ENCODE measurements around the gene MGAT3. TPM values are rescaled to one million over a fixed set of nuclear protein-coding genes. Genes with fewer than 3 reads are reported as not detected.
"Not testable (repeated sequence)": the region's sequence is repeated elsewhere in the genome, so short reads cannot be mapped to it uniquely, and the experiment has no call there.

Gene MGAT3
- total and polyA plus RNA-seq, 2 donors from 2014 or later = 2.7 to 5.4 TPM

DNA sequence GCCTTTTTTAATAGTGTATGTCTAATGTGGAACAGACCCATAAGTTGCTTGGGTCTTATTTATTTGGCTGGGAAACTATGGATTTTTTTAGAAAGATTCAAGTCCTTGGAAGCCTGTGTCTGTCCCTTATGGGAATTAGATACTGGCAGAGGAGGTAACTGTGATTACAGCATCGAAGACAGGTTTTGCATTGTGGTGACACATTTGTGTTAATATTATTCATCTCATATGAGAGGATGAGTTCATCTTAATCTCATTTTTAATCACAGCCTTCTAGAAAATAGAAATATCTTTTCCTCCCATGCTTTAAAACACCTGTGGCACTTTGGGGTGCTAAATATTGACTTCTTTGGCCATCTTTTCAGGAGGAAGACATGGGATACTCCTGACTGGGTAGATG, 48.0 kb upstream of the MGAT3 start:
- no peak overlapping the region for H3K9ac ChIP-seq (ENCODE audit: low read length in 3 of 3)
- no peaks in the 10 kb centered on the region for H3K36me3 ChIP-seq (ENCODE audit: control insufficient read depth in 2 of 3, insufficient read depth in 3 of 3, low read length in 3 of 3)
- no peaks in the 10 kb centered on the region for H3K9me3 ChIP-seq (ENCODE audit: control insufficient read depth in 2 of 3, insufficient read depth in 1 of 3, low read length in 3 of 3)
- no peaks in the 10 kb centered on the region for H3K27me3 ChIP-seq (ENCODE audit: control insufficient read depth, insufficient read depth, low read length)
- intact Hi-C loops (cut with DNase I) = loop anchor here (10.0 kb wide), 1 partner anchor 106 kb away; no protein-coding TSS in a partner anchor
- H3K4me3 ChIP-seq (ENCODE audit: low read length in 3 of 3) = no peak overlapping the region
- TF ChIP-seq, protein P1, sequence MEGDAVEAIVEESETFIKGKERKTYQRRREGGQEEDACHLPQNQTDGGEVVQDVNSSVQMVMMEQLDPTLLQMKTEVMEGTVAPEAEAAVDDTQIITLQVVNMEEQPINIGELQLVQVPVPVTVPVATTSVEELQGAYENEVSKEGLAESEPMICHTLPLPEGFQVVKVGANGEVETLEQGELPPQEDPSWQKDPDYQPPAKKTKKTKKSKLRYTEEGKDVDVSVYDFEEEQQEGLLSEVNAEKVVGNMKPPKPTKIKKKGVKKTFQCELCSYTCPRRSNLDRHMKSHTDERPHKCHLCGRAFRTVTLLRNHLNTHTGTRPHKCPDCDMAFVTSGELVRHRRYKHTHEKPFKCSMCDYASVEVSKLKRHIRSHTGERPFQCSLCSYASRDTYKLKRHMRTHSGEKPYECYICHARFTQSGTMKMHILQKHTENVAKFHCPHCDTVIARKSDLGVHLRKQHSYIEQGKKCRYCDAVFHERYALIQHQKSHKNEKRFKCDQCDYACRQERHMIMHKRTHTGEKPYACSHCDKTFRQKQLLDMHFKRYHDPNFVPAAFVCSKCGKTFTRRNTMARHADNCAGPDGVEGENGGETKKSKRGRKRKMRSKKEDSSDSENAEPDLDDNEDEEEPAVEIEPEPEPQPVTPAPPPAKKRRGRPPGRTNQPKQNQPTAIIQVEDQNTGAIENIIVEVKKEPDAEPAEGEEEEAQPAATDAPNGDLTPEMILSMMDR (IDR thresholded peaks at IDR 0.05; ENCODE audit: borderline replicate concordance, extremely low read depth, insufficient read depth) = no peak
- DNase-seq = no peak
- FAIRE-seq = no peak
- H3K27ac ChIP-seq (ENCODE audit: low read depth in 2 of 2, low read length in 2 of 2) = no peak overlapping the region
- peaks cover 0 to 3% (median 3%) of the 10 kb centered on the region in 3 donors for H3K4me1 ChIP-seq (ENCODE audit: control insufficient read depth in 2 of 3, insufficient read depth in 2 of 3, low read depth in 1 of 3, low read length in 3 of 3)

DNA sequence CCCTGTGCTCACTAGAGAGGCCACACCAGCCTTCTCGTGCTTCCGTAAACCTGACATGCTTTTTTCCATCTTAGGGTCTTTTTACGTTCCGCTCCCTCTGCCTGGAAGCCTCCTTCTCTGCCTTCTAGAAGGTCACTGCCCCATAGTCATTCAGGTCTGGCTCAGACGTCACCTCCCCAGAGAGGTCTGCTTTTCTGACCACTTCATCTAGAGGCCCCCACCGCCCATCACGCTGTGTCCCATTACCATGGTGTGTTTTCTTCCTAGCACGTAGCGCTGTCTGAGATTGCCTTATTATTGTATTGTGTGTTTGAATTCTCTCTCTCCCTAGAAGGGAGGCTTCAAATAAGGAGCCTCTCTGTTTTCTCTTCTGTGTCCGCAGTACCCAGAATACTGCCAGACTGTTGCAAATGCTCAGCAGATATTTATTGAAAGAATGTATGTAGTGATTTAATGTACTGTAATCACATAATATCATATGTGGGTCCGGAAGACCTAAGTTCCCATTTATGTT, 47.2 kb upstream of the MGAT3 start:
- no peak overlapping the region for H3K27ac ChIP-seq (ENCODE audit: low read depth in 2 of 2, low read length in 2 of 2)
- peaks cover 0 to 3% (median 3%) of the 10 kb centered on the region in 3 donors for H3K4me1 ChIP-seq (ENCODE audit: control insufficient read depth in 2 of 3, insufficient read depth in 2 of 3, low read depth in 1 of 3, low read length in 3 of 3)
- H3K9me3 ChIP-seq (ENCODE audit: control insufficient read depth in 2 of 3, insufficient read depth in 1 of 3, low read length in 3 of 3) = no peaks in the 10 kb centered on the region
- intact Hi-C loops (cut with DNase I) = loop anchor here (10.0 kb wide), 1 partner anchor 105 kb away; no protein-coding TSS in a partner anchor
- no peak overlapping the region for H3K4me3 ChIP-seq (ENCODE audit: low read length in 3 of 3)
- TF ChIP-seq, protein P1 (IDR thresholded peaks at IDR 0.05; ENCODE audit: borderline replicate concordance, extremely low read depth, insufficient read depth) = no peak
- no peak for FAIRE-seq
- no peaks in the 10 kb centered on the region for H3K27me3 ChIP-seq (ENCODE audit: control insufficient read depth, insufficient read depth, low read length)
- H3K36me3 ChIP-seq (ENCODE audit: control insufficient read depth in 2 of 3, insufficient read depth in 3 of 3, low read length in 3 of 3) = no peaks in the 10 kb centered on the region
- no peak overlapping the region for H3K9ac ChIP-seq (ENCODE audit: low read length in 3 of 3)
- no peak for DNase-seq

DNA sequence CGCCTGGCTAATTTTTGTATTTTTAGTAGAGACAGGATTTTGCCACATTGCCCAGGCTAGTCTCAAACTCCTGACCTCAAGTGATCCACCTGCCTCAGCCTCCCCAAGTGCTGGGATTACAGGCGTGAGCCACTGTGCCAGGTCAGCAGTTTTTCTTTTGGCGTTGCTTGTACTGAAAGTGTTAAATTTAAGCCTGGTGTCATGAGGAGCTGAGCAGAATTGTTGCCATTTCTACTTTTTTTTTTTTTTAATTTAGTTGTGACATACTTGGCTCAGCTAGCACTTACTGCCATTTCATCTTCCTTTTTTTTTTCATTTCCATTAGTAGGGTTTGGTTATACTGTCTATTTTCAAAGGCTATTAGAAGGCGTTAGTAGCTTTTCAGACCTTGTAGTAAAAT, 46.5 kb upstream of the MGAT3 start:
- Histone ChIP-seq H3K9me3 (ENCODE audit: control insufficient read depth in 2 of 3, insufficient read depth in 1 of 3, low read length in 3 of 3) (no peaks in the 10 kb centered on the region), H3K27ac (ENCODE audit: low read depth in 2 of 2, low read length in 2 of 2) (no peak overlapping the region), H3K4me1 (ENCODE audit: control insufficient read depth in 2 of 3, insufficient read depth in 2 of 3, low read depth in 1 of 3, low read length in 3 of 3) (peaks cover 0 to 3% (median under 1%) of the 10 kb centered on the region in 3 donors), H3K27me3 (ENCODE audit: control insufficient read depth, insufficient read depth, low read length) (no peaks in the 10 kb centered on the region), H3K36me3 (ENCODE audit: control insufficient read depth in 2 of 3, insufficient read depth in 3 of 3, low read length in 3 of 3) (no peaks in the 10 kb centered on the region), H3K4me3 (ENCODE audit: low read length in 3 of 3) (no peak overlapping the region), H3K9ac (ENCODE audit: low read length in 3 of 3) (no peak overlapping the region)
- FAIRE-seq (no peak), DNase-seq (no peak)
- TF ChIP-seq, protein P1 (IDR thresholded peaks at IDR 0.05; ENCODE audit: borderline replicate concordance, extremely low read depth, insufficient read depth) = no peak
- intact Hi-C loops (cut with DNase I) = no loop called here

DNA sequence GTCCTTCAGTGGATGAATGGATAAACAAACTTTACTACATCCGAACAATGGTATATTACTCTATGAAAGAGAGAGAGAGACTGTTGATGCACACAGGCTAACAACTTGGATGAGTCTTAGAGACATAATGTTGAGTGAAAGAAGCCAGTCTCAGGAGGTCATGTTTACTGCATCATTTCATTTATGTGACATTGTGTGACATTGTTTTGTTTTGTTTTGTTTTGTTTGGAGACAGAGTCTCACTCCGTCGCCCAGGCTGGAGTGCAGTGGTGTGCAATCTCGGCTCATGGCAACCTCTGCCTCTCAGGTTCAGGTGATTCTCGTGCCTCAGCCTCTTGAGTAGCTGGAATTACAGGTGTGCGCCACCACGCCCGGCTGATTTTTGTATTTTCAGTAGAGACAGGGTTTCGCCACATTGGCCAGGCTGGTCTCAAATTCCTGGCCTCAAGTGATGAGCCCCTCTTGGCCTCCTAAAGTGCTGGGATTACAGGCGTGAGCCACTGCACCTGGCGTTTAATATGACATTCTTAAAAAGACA, 44.9 kb upstream of the MGAT3 start:
- H3K4me1 ChIP-seq (ENCODE audit: control insufficient read depth in 2 of 3, insufficient read depth in 2 of 3, low read depth in 1 of 3, low read length in 3 of 3); H3K27ac ChIP-seq (ENCODE audit: low read depth in 2 of 2, low read length in 2 of 2); intact Hi-C loops (cut with DNase I); H3K4me3 ChIP-seq (ENCODE audit: low read length in 3 of 3); H3K27me3 ChIP-seq (ENCODE audit: control insufficient read depth, insufficient read depth, low read length); FAIRE-seq; H3K9me3 ChIP-seq (ENCODE audit: control insufficient read depth in 2 of 3, insufficient read depth in 1 of 3, low read length in 3 of 3); H3K9ac ChIP-seq (ENCODE audit: low read length in 3 of 3): not testable (repeated sequence)
- H3K36me3 ChIP-seq (ENCODE audit: control insufficient read depth in 2 of 3, insufficient read depth in 3 of 3, low read length in 3 of 3) = peaks cover 2 to 10% (median 6%) of the 10 kb centered on the region in 3 donors
- DNase-seq = peak in 1 of 5 donors; percentile 23

DNA sequence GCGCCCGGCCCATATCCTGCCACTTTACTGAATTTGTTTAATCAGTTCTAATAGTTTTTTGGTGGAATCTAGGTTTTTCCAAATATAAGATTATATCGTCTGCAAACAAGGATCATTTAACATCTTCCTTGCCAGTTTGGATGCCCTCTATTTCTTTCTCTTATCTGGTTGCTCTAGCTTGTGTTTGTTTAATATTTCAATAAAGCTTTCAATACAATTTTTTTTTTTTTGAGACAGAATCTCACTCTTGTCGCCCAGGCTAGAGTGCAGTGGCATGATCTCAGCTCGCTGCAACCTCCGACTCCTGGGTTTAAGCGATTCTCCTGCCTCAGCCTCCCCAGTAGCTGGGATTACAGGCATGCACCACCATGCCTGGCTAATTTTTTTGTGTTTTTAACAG, 43.6 kb upstream of the MGAT3 start:
- H3K4me3 ChIP-seq (ENCODE audit: low read length in 3 of 3); H3K27me3 ChIP-seq (ENCODE audit: control insufficient read depth, insufficient read depth, low read length); H3K9ac ChIP-seq (ENCODE audit: low read length in 3 of 3); FAIRE-seq; H3K27ac ChIP-seq (ENCODE audit: low read depth in 2 of 2, low read length in 2 of 2); H3K9me3 ChIP-seq (ENCODE audit: control insufficient read depth in 2 of 3, insufficient read depth in 1 of 3, low read length in 3 of 3); intact Hi-C loops (cut with DNase I); H3K4me1 ChIP-seq (ENCODE audit: control insufficient read depth in 2 of 3, insufficient read depth in 2 of 3, low read depth in 1 of 3, low read length in 3 of 3); DNase-seq: not testable (repeated sequence)
- peaks cover 2 to 19% (median 13%) of the 10 kb centered on the region in 3 donors for H3K36me3 ChIP-seq (ENCODE audit: control insufficient read depth in 2 of 3, insufficient read depth in 3 of 3, low read length in 3 of 3)

Data from kidney (tissue), 14 donors.